WERI-Rb-1 (cell line): ENCODE data around the gene COX6B1.

Experiments
- DNase-seq: peaks from one replicate; pipeline ENCODE4 v3.0.0-alpha.2; 2020
- H3K27ac ChIP-seq: fragments of 250-450 bp; sonication (Bioruptor Pico); 2 replicates; pipeline ENCODE4 v1.5.1; 2020; ENCODE audit warnings: mild to moderate bottlenecking, moderate library complexity
- H3K27me3 ChIP-seq: fragments of 250-450 bp; sonication (Bioruptor Pico); 2 replicates; pipeline ENCODE4 v1.5.1; 2021; ENCODE audit warnings: mild to moderate bottlenecking, low read depth, moderate library complexity; ENCODE audit not compliant: insufficient read depth, severe bottlenecking
- H3K36me3 ChIP-seq: fragments of 250-450 bp; sonication (Bioruptor Pico); 2 replicates; pipeline ENCODE4 v1.5.1; 2020; ENCODE audit warnings: mild to moderate bottlenecking, moderate library complexity
- H3K4me3 ChIP-seq: 2 replicates; pipeline ENCODE4 v1.5.1; 2011; ENCODE audit warnings: low read depth, mild to moderate bottlenecking, control low read depth, low read length
- H3K9me3 ChIP-seq: fragments of 250-450 bp; sonication (Bioruptor Pico); 2 replicates; pipeline ENCODE4 v1.5.1; 2021; ENCODE audit warnings: mild to moderate bottlenecking, moderate library complexity; ENCODE audit not compliant: severe bottlenecking
- CTCF ChIP-seq: IDR thresholded peaks from 2 replicates; pipeline ENCODE4 v1.5.1; 2011; ENCODE audit warnings: low read depth, mild to moderate bottlenecking, control low read depth, inconsistent platforms, low read length

Gene COX6B1

GRCh38 chr19:35704218-35704617, 56.1 kb downstream of the COX6B1 start, which contains the start of gene ZBTB32:
TSS of gene ZBTB32 (plus strand) at chr19:35704558. CDS start at chr19:35714627, 10,069 bp downstream.
- DNase-seq, result no peak
- Histone ChIP-seq H3K27me3 (no peaks in the 10 kb centered on the region), H3K4me3 (no peak within 1 kb of the TSS), H3K9me3 (no peaks in the 10 kb centered on the region), H3K36me3 (no peaks in the 10 kb centered on the region), H3K27ac (no peak within 1 kb of the TSS)
- no peak for TF ChIP-seq CTCF
